HEK293T (cell line): ENCODE data around the gene KIF16B.

Experiments
- CTCF ChIA-PET: fragments of 350-600 bp; formaldehyde crosslinking; extraction: SDS; loops from one replicate; lab custom pipeline; 2021; ENCODE audit warnings: antibody characterized with exemption, inconsistent platforms; lab: Yijun Ruan, JAX
- POLR2A ChIA-PET: fragments of 350-600 bp; formaldehyde crosslinking; extraction: SDS; loops from one replicate; lab custom pipeline; 2020; ENCODE audit warnings: antibody characterized with exemption, inconsistent platforms; lab: Yijun Ruan, JAX
- DNase-seq: peaks from one replicate; pipeline ENCODE4 v3.0.0; 2012; ENCODE audit warnings: mixed read lengths; ENCODE audit errors: extremely low spot score
- ARNT ChIP-seq: fragments of 450-650 bp; IDR thresholded peaks from 2 replicates; pipeline ENCODE4 v1.6.1; 2017; ENCODE audit warnings: mild to moderate bottlenecking
- BHLHE40 ChIP-seq: fragments of 450-650 bp; IDR thresholded peaks from 2 replicates; pipeline ENCODE4 v1.6.1; 2016; ENCODE audit warnings: mild to moderate bottlenecking, moderate library complexity, borderline replicate concordance
- CTBP1 ChIP-seq: fragments of 450-650 bp; IDR thresholded peaks from 2 replicates; pipeline ENCODE4 v1.6.1; 2016; ENCODE audit warnings: borderline replicate concordance
- ELF4 ChIP-seq: fragments of 450-650 bp; IDR thresholded peaks from 2 replicates; pipeline ENCODE4 v1.6.1; 2017; ENCODE audit warnings: antibody characterized with exemption
- FOXA1 ChIP-seq: fragments of 450-650 bp; IDR thresholded peaks from 2 replicates; pipeline ENCODE4 v1.6.1; 2016; ENCODE audit warnings: mild to moderate bottlenecking
- FOXK2 ChIP-seq: fragments of 450-650 bp; IDR thresholded peaks from 2 replicates; pipeline ENCODE4 v1.6.1; 2016; ENCODE audit warnings: mild to moderate bottlenecking
- FOXM1 ChIP-seq: fragments of 450-650 bp; IDR thresholded peaks from 2 replicates; pipeline ENCODE4 v1.6.1; 2017; ENCODE audit warnings: mild to moderate bottlenecking, borderline replicate concordance
- HDGF ChIP-seq: fragments of 450-650 bp; IDR thresholded peaks from 2 replicates; pipeline ENCODE4 v1.6.1; 2017; ENCODE audit warnings: antibody characterized with exemption, borderline replicate concordance
- L3MBTL2 ChIP-seq: fragments of 450-650 bp; conservative IDR thresholded peaks from 2 replicates; pipeline ENCODE4 v1.6.1; 2016; ENCODE audit warnings: mild to moderate bottlenecking
- LEF1 ChIP-seq: fragments of 450-650 bp; IDR thresholded peaks from 2 replicates; pipeline ENCODE4 v1.6.1; 2017; ENCODE audit warnings: mild to moderate bottlenecking, borderline replicate concordance
- NFRKB ChIP-seq: fragments of 450-650 bp; IDR thresholded peaks from 2 replicates; pipeline ENCODE4 v1.6.1; 2016; ENCODE audit warnings: mild to moderate bottlenecking, moderate library complexity
- PKNOX1 ChIP-seq: fragments of 450-650 bp; IDR thresholded peaks from 2 replicates; pipeline ENCODE4 v1.6.1; 2016
- SP1 ChIP-seq: fragments of 450-650 bp; IDR thresholded peaks from 2 replicates; pipeline ENCODE4 v1.6.1; 2017
- SUZ12 ChIP-seq: fragments of 450-650 bp; IDR thresholded peaks from 2 replicates; pipeline ENCODE4 v1.6.1; 2016; ENCODE audit warnings: mild to moderate bottlenecking
- TARDBP ChIP-seq: fragments of 450-650 bp; IDR thresholded peaks from 2 replicates; pipeline ENCODE4 v1.6.1; 2016
- ZNF384 ChIP-seq: fragments of 450-650 bp; IDR thresholded peaks from 2 replicates; pipeline ENCODE4 v1.6.1; 2016

Gene KIF16B

GRCh38 chr20:16290358-16290757 is 282.9 kb downstream of the KIF16B start:
- no peak for DNase-seq
- CTCF ChIA-PET: no interaction called here
- POLR2A ChIA-PET: no interaction called here
- TF ChIP-seq L3MBTL2 (no peak), HDGF (no peak), FOXA1 (no peak)

GRCh38 chr20:16287776-16288175 is 285.5 kb downstream of the KIF16B start:
- no peak for DNase-seq
- CTCF ChIA-PET: no interaction called here
- TF ChIP-seq FOXA1 (no peak), TARDBP (no peak), LEF1 (no peak), ARNT (no peak), HDGF (no peak), CTBP1 (no peak), ZNF384 (no peak), BHLHE40 (no peak), FOXK2 (no peak), FOXM1 (no peak), L3MBTL2 (no peak), ELF4 (no peak), SP1 (no peak), PKNOX1 (no peak), NFRKB (no peak), SUZ12 (no peak)
- POLR2A ChIA-PET: no interaction called here

GRCh38 chr20:16286601-16287000 is 286.6 kb downstream of the KIF16B start:
- ChIA-PET POLR2A (no interaction called here), CTCF (no interaction called here)
- TF ChIP-seq TARDBP (no peak), ELF4 (no peak), HDGF (no peak), SP1 (no peak), FOXA1 (no peak), SUZ12 (no peak), NFRKB (no peak), ZNF384 (no peak), PKNOX1 (no peak), FOXM1 (no peak), LEF1 (no peak), ARNT (no peak), CTBP1 (no peak), FOXK2 (no peak), BHLHE40 (no peak), L3MBTL2 (no peak)
- no peak for DNase-seq

GRCh38 chr20:16284385-16285100 is 288.7 kb downstream of the KIF16B start:
- ChIA-PET POLR2A (no interaction called here), CTCF (no interaction called here)
- TF ChIP-seq HDGF (no peak), CTBP1 (no peak), PKNOX1 (no peak), FOXA1 (no peak), NFRKB (no peak)
- DNase-seq: no peak

GRCh38 chr20:16283978-16284377 is 289.3 kb downstream of the KIF16B start:
- ChIA-PET POLR2A (no interaction called here), CTCF (no interaction called here)
- TF ChIP-seq SP1 (no peak), ZNF384 (no peak), BHLHE40 (no peak), FOXK2 (no peak), PKNOX1 (no peak), HDGF (no peak)
- no peak for DNase-seq

- ChIA-PET CTCF (no interaction called here), POLR2A (no interaction called here)
- no peak for TF ChIP-seq CTBP1
- no peak for TF ChIP-seq SP1
- TF ChIP-seq L3MBTL2: no peak
- DNase-seq: no peak
These were observed 289.9 kb downstream of the KIF16B start for GRCh38 chr20:16283307-16283706.

- TF ChIP-seq LEF1 (no peak), SP1 (no peak), ZNF384 (no peak), CTBP1 (no peak), L3MBTL2 (no peak), BHLHE40 (no peak), FOXM1 (no peak), FOXK2 (no peak), ELF4 (no peak), TARDBP (no peak), NFRKB (no peak), HDGF (no peak)
- ChIA-PET POLR2A (no interaction called here), CTCF (no interaction called here)
- no peak for DNase-seq
These were observed 293.0 kb downstream of the KIF16B start for GRCh38 chr20:16280219-16280618.
